Measurements from ENCODE around the gene TYK2.

TYK2 gene

DNA sequence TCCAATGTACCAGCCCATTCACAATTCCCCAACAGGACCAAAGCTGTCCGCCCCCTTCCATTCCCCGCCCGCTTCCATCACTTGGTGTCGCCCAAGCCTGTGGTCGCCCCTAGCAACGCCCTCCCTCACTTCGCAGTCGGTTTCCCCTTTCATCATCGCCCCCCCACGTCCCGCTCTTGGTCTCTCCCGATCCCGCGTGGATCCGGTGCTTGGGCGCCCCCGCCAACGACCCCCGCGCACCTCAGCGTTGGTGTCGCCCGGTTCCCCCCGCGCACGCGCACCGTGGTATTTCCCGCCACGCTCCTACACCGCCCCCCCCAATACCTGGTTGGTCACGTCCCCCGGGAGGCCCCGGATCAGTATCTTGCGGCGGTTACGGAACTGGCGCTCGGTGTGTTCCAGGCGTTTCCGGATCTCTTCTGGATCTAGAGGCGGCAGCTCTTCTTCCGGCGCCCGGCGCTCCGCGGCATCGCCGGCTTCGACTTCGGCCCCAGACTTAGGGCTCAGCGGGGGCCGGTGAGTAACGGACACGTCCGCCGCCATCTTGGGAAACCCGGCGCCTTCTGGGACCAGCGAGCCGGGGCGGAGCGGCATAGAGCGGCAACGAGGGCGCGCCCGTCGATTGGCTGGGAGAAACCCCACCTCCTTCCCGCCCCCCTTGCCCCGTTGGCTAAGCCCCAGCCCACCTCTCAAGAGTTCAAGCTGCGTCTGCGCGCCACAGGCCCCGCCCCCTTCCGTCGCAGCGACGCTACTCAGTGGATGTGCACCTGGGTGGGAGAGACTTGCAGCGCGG lies 47.2 kb downstream of the TYK2 start, which contains the start of gene RAVER1:
RAVER1 (minus strand) TSS at position 565 of the 793 bp plus-strand sequence; CDS start at position 543, 22 bp downstream.
- peak; percentile 99 for DNase-seq

DNA sequence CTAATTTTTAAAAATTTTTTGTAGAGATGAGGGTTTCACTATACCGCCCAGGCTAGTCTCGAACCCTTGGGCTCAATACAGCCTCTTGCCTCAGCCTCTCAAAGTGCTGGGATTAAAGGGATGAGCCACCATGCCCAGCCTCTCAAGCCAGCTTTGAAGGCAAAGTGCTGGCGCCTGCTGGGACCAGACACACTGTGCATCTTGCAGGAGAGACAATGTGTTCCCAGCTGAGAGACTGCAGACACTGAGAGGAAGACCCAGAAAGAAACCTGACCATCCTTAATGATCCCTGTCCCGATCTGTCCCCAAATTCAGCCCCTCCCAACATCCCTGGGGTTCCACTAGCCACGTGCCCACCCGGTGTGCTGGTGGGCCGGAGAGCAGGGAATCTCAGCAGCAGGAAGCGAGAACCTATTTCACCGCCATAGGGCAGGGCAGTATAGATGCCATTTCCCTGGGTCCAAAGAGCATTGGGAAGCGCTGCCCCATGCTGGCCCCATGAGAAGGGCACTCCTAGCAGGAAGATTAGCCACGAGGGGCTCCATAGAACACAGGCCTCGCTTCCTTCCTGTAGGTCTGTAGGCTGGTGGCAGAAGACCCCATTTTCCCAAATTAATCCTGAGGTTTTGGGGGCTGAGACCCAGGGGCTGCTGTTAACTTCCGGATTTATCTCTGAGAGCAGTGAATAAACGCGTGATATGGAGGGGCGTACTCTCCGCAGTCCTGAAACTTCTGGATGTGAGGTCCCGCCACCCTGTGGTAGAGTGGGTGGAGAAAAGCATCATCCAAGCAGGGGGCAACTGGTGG lies 48.0 kb downstream of the TYK2 start:
- no peak for DNase-seq

- DNase-seq = no peak
These were observed 50.8 kb downstream of the TYK2 start for GRCh38 chr19:10329555-10329954.

GRCh38 chr19:10328558-10329429 lies 51.6 kb downstream of the TYK2 start:
- DNase-seq = no peak

- DNase-seq = no peak
These were observed 52.6 kb downstream of the TYK2 start for GRCh38 chr19:10327793-10328192.

- no peak for DNase-seq
These were observed 54.6 kb downstream of the TYK2 start for GRCh38 chr19:10325732-10326131.

- DNase-seq = no peak
These were observed 58.2 kb downstream of the TYK2 start for GRCh38 chr19:10321874-10322835.

- no peak for DNase-seq
These were observed 59.0 kb downstream of the TYK2 start for GRCh38 chr19:10321417-10321797.

- no peak for DNase-seq
These were observed 59.6 kb downstream of the TYK2 start for GRCh38 chr19:10320602-10321416.

DNA sequence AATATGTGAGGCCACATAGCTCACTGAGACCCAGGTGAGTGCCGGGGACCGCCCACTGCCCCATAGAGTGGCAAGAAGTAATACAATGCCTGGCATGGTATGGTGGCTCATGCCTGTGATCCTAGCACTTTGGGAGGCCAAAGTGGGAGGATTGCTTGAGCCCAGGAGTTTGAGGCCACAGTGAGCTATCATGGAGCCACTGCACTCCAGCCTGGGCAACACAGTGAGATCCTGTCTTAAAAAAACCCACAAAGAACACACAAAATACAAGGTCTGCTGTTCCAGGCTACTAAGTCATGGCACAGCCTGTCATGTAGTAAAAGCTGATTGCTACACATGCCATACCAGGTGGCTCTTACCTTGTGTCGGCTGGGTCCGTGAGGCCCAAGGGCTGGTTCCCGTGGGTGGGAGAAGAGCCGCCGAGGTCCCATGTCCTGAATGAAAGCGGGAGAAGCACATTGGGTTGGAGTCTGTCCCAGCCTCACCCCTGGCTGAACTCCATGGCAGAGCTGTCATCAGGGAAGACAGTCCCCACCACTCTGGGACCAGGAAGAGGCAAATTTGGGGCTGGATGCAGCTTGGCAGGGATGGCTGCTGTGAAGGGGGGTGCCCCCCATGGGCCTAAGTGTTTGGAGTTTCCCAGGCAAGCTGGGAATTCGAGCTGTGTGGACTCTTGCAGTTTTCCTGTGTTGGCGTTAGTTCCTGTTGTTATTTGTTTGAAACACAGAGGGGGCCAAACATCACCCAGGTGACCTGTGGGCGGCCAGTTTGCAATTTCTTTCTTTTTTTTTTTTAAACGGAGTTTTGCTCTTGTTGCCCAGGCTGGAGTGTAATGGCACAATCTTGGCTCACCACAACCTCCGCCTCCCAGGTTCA lies 61.3 kb downstream of the TYK2 start:
- no peak for DNase-seq

DNA sequence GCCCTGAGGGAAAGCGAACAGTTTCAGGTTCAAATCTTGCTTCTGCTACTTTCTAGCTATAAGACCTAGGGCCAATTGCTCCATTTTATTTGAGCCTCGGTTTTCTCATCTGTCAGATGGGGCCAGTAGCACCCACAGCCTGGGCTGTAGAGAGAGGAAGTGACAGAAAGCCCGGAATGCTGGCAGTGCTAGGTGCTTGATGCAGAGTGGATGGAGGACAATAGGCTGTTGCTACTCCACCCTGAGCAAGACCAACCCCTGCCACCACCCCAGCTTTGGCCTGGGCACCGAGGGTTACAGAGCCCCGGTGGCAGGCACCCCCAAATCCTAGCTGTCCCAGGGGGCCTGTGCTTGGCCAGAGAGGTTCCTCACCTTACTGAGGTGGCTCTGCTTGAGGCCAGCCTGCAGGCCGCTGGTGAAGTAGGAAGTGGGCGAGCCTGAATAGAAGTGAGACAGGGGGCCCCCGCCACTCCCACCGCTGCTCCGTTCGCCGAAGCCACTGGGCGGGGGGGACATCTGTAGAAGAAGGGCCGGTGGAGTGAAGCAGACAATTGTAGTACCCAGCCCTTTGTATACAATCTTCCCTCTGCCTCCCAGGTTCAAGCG lies 62.4 kb downstream of the TYK2 start:
- no peak for DNase-seq

- DNase-seq = no peak
These were observed 63.1 kb downstream of the TYK2 start for GRCh38 chr19:10317045-10317856.

GRCh38 chr19:10316229-10317044 lies 63.9 kb downstream of the TYK2 start:
- peak; percentile 51 for DNase-seq

DNA sequence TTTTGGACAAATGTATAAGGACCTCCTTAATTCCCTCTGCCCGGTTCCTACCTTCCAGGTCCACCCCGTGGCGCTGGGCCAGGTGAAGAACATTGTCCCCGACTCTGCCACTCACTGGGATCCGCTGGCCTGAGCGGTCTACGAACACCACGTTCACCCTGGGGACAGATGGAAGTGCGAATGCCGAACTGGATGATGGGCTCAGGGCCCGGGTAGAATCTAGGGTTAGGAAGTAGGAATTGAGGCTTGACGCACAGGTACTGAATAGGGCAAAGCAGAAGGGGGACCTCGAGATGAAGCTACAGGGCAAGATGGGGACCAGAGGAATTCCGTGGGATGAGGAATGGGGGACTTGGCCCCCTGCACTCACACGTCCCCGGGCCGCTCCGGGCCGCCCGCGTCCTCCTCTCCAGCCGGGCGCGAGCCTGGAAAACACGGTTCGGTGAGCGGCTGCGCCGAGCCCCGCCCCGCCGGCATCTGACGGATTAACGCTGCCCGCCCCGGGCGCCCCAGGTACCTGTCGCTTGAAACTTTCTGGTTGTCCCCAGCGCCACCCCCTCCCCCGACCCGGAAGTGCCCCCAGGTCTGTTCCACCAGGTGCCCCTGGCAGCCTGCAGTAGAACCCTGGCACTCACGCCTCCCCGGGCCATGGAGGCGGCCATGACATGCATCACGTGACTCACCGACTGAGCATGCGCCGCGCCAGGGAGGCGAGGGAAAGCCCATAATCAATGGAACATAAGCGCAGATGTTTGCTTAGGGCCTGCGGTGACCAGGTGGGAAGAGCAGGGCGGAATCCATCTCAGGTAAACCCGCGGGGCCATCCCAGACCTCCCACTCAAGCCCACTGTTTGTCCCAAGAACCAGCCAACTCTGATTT lies 64.8 kb downstream of the TYK2 start, which contains the start of gene FDX2:
FDX2 (minus strand) TSS at position 681 of the 880 bp plus-strand sequence; CDS start at position 662, 19 bp downstream.
- peak; percentile 96 for DNase-seq

DNA sequence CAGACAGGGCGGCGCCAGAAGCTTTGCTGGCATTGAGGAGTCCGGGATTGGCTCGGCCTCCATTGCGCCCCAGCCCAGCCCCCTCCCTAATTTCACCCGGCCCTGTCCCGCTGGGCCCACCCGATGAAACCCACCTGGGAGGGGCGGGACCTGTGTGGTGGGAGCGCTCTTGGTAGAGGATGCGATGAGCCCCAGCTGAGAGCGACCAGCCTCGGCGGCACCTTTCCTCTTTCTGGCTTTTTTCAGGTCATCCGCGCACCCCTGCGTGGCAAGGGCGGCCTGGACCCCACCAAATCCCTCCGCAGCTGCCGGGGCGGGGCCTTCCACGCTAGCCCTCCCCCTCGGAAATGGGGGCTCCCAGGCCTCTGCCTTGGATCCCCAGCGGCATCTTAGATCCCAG lies 70.9 kb downstream of the TYK2 start, which contains the start of gene ZGLP1:
ZGLP1 (minus strand) TSS at position 393 of the 400 bp plus-strand sequence.
- DNase-seq = no peak

- no peak for DNase-seq
These were observed 74.0 kb downstream of the TYK2 start for GRCh38 chr19:10306327-10306726.
